Measurements from ENCODE around the gene ELOVL6.
"Not testable (repeated sequence)": the region's sequence is repeated elsewhere in the genome, so short reads cannot be mapped to it uniquely, and the experiment has no call there.

ELOVL6 gene

GRCh38 chr4:110087070-110087708, 111.2 kb downstream of the ELOVL6 start:
- Histone ChIP-seq H4K20me1 (ENCODE audit: insufficient read depth) (no peaks in the 10 kb centered on the region), H3K27ac (no peak overlapping the region), H3K4me3 (IDR thresholded peaks at IDR 0.05; ENCODE audit: insufficient read depth, low read depth, low read length) (no peak overlapping the region), H3K9ac (no peak overlapping the region), H3K4me1 (ENCODE audit: low read depth, poor library complexity, severe bottlenecking) (peaks cover 44% of the 10 kb centered on the region), H3K36me3 (ENCODE audit: insufficient read depth) (no peaks in the 10 kb centered on the region), H3K4me2 (no peak overlapping the region), H3K79me2 (ENCODE audit: insufficient read depth, low read depth) (no peaks in the 10 kb centered on the region), H2AFZ (ENCODE audit: low read depth) (no peak overlapping the region), H3K27me3 (ENCODE audit: insufficient read depth, low read depth) (no peaks in the 10 kb centered on the region)
- TF ChIP-seq, protein P1, sequence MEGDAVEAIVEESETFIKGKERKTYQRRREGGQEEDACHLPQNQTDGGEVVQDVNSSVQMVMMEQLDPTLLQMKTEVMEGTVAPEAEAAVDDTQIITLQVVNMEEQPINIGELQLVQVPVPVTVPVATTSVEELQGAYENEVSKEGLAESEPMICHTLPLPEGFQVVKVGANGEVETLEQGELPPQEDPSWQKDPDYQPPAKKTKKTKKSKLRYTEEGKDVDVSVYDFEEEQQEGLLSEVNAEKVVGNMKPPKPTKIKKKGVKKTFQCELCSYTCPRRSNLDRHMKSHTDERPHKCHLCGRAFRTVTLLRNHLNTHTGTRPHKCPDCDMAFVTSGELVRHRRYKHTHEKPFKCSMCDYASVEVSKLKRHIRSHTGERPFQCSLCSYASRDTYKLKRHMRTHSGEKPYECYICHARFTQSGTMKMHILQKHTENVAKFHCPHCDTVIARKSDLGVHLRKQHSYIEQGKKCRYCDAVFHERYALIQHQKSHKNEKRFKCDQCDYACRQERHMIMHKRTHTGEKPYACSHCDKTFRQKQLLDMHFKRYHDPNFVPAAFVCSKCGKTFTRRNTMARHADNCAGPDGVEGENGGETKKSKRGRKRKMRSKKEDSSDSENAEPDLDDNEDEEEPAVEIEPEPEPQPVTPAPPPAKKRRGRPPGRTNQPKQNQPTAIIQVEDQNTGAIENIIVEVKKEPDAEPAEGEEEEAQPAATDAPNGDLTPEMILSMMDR (conservative IDR thresholded peaks at IDR 0.05; ENCODE audit: low read depth, low read length) = no peak

DNA sequence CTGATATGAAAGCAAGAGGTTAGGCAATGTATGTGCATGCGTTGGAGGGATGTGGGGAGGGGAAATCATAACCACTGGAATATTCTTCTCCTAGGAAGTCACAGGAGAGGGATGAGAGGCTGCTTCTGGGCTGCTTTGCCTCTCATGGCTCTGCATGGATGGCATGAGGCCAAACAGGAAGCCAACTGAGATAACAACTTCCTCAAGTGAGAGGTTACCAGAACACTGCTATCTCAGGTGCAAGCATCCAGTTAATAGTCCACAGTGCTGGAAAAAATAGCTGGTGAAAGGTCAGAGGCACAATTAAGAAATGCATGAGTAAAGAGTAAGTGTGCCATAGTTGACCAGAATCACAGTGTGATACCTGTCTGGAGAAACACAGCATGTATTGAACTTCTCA, 113.3 kb downstream of the ELOVL6 start:
- Histone ChIP-seq H3K36me3 (ENCODE audit: insufficient read depth) (no peaks in the 10 kb centered on the region), H3K4me3 (IDR thresholded peaks at IDR 0.05; ENCODE audit: insufficient read depth, low read depth, low read length) (no peak overlapping the region), H3K4me1 (ENCODE audit: low read depth, poor library complexity, severe bottlenecking) (peaks cover 41% of the 10 kb centered on the region), H3K27ac (no peak overlapping the region), H3K79me2 (ENCODE audit: insufficient read depth, low read depth) (no peaks in the 10 kb centered on the region), H3K4me2 (no peak overlapping the region), H4K20me1 (ENCODE audit: insufficient read depth) (no peaks in the 10 kb centered on the region), H2AFZ (ENCODE audit: low read depth) (no peak overlapping the region), H3K9ac (no peak overlapping the region), H3K27me3 (ENCODE audit: insufficient read depth, low read depth) (no peaks in the 10 kb centered on the region)
- TF ChIP-seq, protein P1 (conservative IDR thresholded peaks at IDR 0.05; ENCODE audit: low read depth, low read length) = no peak

DNA sequence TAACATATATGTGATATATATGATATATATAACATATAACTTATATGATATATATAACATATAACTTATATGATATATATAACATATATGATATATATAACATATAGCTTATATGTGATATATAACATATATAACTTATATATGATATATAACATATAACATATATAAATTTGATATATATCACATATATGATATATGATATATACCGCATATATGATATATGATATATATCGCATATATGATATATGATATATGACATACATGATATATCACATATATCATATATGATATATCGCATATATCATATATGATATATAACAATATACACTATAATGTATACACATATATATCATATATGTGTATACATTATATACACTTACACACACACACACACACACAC, 114.3 kb downstream of the ELOVL6 start:
- no peaks in the 10 kb centered on the region for H3K79me2 ChIP-seq (ENCODE audit: insufficient read depth, low read depth)
- H2AFZ ChIP-seq (ENCODE audit: low read depth) = no peak overlapping the region
- H3K27ac ChIP-seq = no peak overlapping the region
- TF ChIP-seq, protein P1 (conservative IDR thresholded peaks at IDR 0.05; ENCODE audit: low read depth, low read length) = no peak
- no peaks in the 10 kb centered on the region for H3K36me3 ChIP-seq (ENCODE audit: insufficient read depth)
- peaks cover 31% of the 10 kb centered on the region for H3K4me1 ChIP-seq (ENCODE audit: low read depth, poor library complexity, severe bottlenecking)
- no peak overlapping the region for H3K4me3 ChIP-seq (IDR thresholded peaks at IDR 0.05; ENCODE audit: insufficient read depth, low read depth, low read length)
- no peaks in the 10 kb centered on the region for H3K27me3 ChIP-seq (ENCODE audit: insufficient read depth, low read depth)
- H3K4me2 ChIP-seq = no peak overlapping the region
- no peak overlapping the region for H3K9ac ChIP-seq
- H4K20me1 ChIP-seq (ENCODE audit: insufficient read depth) = no peaks in the 10 kb centered on the region

GRCh38 chr4:110078148-110078547, 120.3 kb downstream of the ELOVL6 start:
- H3K9ac ChIP-seq; H3K36me3 ChIP-seq (ENCODE audit: insufficient read depth); H3K27me3 ChIP-seq (ENCODE audit: insufficient read depth, low read depth); H2AFZ ChIP-seq (ENCODE audit: low read depth); H4K20me1 ChIP-seq (ENCODE audit: insufficient read depth); H3K4me3 ChIP-seq (IDR thresholded peaks at IDR 0.05; ENCODE audit: insufficient read depth, low read depth, low read length); H3K27ac ChIP-seq; H3K79me2 ChIP-seq (ENCODE audit: insufficient read depth, low read depth); H3K4me2 ChIP-seq: not testable (repeated sequence)
- peaks cover 14% of the 10 kb centered on the region for H3K4me1 ChIP-seq (ENCODE audit: low read depth, poor library complexity, severe bottlenecking)

DNA sequence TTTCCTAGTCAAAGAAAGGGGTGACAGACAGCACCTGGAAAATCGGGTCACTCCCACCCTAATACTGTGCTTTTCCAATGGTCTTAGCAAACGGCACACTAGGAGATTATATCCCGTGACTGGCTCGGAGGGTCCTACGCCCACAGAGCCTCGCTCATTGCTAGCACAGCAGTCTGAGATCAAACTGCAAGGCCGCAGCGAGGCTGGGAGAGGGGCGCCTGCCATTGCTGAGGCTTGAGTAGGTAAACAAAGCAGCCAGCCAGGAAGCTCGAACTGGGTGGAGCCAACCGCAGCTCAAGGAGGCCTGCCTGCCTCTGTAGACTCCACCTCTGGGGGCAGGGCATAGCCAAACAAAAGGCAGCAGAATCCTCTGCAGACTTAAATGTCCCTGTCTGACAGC, 121.6 kb downstream of the ELOVL6 start:
- peaks cover 14% of the 10 kb centered on the region for H3K4me1 ChIP-seq (ENCODE audit: low read depth, poor library complexity, severe bottlenecking)
- H3K9ac ChIP-seq; H2AFZ ChIP-seq (ENCODE audit: low read depth); H3K4me3 ChIP-seq (IDR thresholded peaks at IDR 0.05; ENCODE audit: insufficient read depth, low read depth, low read length); H3K36me3 ChIP-seq (ENCODE audit: insufficient read depth); H3K27ac ChIP-seq; H4K20me1 ChIP-seq (ENCODE audit: insufficient read depth); H3K79me2 ChIP-seq (ENCODE audit: insufficient read depth, low read depth); H3K27me3 ChIP-seq (ENCODE audit: insufficient read depth, low read depth); H3K4me2 ChIP-seq: not testable (repeated sequence)

Data from KMS-11 (cell line).